ENCODE results near the gene KRT78.

The KRT78 gene

DNA sequence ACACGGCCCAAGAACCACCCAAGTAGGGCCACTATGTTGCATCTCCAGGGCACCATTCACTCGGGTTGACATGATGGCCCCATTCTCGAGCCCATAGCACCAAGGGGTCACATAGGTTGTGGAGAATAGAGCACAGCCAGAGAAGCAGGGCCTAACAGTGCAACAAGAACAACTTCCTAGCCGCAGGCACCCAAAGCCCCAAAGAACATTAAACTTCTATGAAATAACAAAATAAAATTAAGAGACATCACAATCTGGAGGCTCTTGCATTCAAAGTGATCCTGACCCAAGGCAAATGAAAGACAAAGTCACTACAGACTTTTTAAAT lies 36.8 kb downstream of the KRT78 start:
- TF ChIP-seq, protein P1, sequence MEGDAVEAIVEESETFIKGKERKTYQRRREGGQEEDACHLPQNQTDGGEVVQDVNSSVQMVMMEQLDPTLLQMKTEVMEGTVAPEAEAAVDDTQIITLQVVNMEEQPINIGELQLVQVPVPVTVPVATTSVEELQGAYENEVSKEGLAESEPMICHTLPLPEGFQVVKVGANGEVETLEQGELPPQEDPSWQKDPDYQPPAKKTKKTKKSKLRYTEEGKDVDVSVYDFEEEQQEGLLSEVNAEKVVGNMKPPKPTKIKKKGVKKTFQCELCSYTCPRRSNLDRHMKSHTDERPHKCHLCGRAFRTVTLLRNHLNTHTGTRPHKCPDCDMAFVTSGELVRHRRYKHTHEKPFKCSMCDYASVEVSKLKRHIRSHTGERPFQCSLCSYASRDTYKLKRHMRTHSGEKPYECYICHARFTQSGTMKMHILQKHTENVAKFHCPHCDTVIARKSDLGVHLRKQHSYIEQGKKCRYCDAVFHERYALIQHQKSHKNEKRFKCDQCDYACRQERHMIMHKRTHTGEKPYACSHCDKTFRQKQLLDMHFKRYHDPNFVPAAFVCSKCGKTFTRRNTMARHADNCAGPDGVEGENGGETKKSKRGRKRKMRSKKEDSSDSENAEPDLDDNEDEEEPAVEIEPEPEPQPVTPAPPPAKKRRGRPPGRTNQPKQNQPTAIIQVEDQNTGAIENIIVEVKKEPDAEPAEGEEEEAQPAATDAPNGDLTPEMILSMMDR (IDR thresholded peaks at IDR 0.05) = no peak
- no peak for TF ChIP-seq ZFX (IDR thresholded peaks at IDR 0.05; ENCODE audit: borderline replicate concordance)
- no peak overlapping the region for H3K27ac ChIP-seq

- no peak overlapping the region for H3K27ac ChIP-seq
- no peak for TF ChIP-seq ZFX (IDR thresholded peaks at IDR 0.05; ENCODE audit: borderline replicate concordance)
- TF ChIP-seq, protein P1 (IDR thresholded peaks at IDR 0.05) = no peak
Measured at GRCh38 chr12:52811191-52812072, 37.4 kb downstream of the KRT78 start.

GRCh38 chr12:52810554-52810953 lies 38.2 kb downstream of the KRT78 start:
- TF ChIP-seq ZFX (IDR thresholded peaks at IDR 0.05; ENCODE audit: borderline replicate concordance) = no peak
- TF ChIP-seq, protein P1 (IDR thresholded peaks at IDR 0.05) = no peak
- H3K27ac ChIP-seq = no peak overlapping the region

- TF ChIP-seq ZFX (IDR thresholded peaks at IDR 0.05; ENCODE audit: borderline replicate concordance) = no peak
- TF ChIP-seq, protein P1 (IDR thresholded peaks at IDR 0.05) = no peak
- H3K27ac ChIP-seq = no peak overlapping the region
Measured at GRCh38 chr12:52809166-52809565, 39.6 kb downstream of the KRT78 start.

- TF ChIP-seq ZFX (IDR thresholded peaks at IDR 0.05; ENCODE audit: borderline replicate concordance) = no peak
- TF ChIP-seq, protein P1 (IDR thresholded peaks at IDR 0.05) = no peak
- no peak overlapping the region for H3K27ac ChIP-seq
Measured at GRCh38 chr12:52808573-52809160, 40.1 kb downstream of the KRT78 start.

GRCh38 chr12:52807544-52808470 lies 41.0 kb downstream of the KRT78 start:
- no peak overlapping the region for H3K27ac ChIP-seq
- TF ChIP-seq ZFX (IDR thresholded peaks at IDR 0.05; ENCODE audit: borderline replicate concordance) = no peak
- TF ChIP-seq, protein P1 (IDR thresholded peaks at IDR 0.05) = no peak

Data from 22Rv1 (cell line).